HG03103 (cell line): ENCODE measurements around the gene RACK1.
"Not testable (repeated sequence)": the region's sequence is repeated elsewhere in the genome, so short reads cannot be mapped to it uniquely, and the experiment has no call there.

ENCODE experiments used
- ATAC-seq: cut with Tn5 transposase; IDR thresholded peaks from one replicate; pipeline ENCODE4 v1.9.1; 2021; ENCODE audit warnings: low read depth; ENCODE audit not compliant: unreplicated experiment

Gene RACK1

DNA sequence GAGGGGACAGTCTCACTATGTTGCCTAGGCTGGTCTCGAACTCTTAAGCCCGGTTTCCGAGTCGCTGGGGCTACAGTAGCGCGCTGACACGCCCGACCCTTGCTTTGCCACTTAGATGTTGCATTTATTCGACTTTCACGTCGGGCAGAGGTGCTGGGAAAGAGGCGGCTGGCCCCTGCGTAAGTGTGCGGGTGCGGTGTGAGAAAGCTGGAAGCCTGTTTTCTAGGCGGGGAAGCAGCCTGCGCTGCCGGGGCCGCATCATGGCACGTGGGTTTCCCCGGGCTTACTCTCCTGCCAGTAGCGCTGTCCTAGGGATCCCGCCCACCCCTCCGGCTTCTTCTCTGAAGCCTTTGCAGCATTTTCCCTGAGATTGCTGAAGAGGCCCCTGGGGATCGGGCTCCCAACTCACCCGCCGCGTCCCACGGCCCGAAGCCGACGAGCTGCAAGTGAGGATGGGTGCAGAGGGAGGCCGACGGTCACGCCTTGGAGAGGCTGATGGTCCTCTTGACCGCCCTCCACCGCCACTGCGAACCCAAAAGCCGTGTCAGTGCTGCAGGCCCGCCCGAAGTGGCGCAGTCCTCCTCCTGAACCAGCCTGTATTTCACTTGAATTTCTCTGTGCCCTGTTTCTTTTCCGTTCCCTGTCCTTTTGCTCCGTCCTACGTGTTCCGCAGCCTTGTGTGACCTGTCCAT lies 26.4 kb downstream of the RACK1 start:
- ATAC-seq = no peak

DNA sequence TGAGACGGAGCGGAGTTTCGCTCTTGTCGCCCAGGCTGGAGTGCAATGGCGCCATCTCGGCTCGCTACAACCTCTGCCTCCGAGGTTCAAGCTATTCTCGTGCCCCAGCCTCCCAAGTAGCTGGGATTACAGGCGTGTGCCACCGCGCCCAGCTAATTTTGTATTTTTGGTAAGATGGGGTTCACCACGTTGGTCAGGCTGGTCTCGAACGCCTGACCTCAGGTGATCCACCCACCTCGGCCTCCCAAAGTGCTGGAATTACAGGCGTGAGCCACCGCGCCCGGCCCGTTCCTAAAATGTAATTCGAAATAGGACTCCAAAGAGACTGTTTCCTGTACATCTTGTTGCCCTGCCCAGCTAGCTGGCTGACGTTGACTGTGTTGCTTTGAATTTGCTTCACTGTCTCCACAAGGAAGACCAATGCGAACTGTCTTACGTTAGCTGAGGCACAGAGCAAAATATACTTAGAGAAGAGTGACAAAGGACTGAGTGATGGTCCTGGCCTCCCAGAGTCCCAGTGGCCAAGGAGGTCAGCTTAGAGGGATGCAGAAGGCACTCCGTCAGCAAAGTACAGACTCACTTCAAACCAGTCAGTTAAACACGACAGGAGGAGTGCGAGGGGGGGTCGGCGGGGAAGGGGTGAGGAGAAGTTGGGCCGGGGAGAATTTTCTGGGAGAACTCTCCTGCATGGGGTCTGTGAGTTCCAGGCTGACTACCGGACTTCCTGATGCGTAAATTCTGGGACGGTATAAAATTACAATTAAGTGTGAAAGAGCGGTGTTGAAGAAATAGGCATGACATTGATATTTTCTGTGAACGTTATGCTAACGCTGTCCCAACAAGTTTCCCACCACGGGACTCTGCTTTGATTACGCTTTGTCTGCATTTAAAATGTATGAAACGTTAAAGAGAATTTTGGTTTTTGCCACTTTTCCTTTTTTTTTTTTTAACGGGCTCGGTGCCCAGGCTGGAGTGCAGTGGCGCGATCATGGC lies 27.4 kb downstream of the RACK1 start:
- no peak for ATAC-seq

DNA sequence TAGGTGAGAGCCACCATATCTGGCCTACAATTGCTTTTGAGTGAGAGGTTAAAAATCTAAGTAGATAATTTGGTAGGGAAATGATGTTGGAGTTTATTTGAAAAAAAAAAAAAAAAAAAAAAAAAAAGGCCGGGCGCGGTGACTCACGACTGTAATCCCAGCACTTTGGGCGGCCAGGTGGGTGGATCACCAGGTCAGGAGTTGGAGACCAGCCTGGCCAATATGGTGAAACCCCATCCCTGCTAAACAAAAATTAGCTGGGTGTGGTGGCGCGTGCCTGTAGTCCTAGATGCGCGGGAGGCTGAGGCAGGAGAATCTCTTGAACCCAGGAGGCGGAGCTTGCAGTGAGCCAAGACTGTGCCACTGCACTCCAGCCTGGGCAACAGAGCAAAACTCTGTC lies 29.5 kb downstream of the RACK1 start:
- not testable (repeated sequence) for ATAC-seq

DNA sequence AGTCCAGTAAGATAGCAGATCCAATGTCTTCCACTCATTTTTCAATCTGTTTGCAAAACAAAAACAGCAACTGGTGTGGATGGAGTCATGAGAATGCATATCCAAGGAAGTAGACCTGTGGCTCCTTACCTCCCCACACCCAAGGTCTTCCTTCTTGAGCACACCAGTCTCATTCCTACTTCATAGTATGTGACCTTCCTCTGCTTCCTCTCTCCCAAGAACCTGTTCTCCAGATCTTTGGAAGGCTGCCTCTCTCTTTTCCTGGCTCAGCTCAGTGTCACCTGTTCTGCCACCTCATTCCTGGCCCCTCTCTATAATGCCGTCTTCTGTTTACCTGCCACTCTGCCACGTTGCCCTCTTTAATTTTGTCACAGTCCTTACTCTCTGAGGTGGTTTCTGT lies 30.8 kb downstream of the RACK1 start:
- no peak for ATAC-seq

DNA sequence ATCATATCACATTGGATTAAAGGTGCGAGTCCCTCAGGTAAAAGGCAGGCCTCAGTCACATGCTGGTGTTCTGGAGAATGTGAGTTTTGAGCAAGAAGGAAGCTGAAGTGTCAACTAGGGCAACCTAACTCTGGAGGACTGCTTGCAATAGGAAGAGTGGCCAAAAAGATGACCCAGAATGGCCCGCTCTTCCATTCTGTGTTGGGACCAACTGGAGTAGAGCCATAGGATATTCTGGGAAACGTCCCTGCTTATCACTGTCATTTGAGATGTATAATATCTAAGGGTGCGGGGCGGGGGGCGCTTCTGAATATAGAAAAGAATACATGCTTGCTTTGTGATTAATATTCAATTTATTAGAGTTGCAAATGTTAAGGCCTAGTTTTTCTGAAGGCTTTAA lies 31.6 kb downstream of the RACK1 start:
- ATAC-seq = no peak

DNA sequence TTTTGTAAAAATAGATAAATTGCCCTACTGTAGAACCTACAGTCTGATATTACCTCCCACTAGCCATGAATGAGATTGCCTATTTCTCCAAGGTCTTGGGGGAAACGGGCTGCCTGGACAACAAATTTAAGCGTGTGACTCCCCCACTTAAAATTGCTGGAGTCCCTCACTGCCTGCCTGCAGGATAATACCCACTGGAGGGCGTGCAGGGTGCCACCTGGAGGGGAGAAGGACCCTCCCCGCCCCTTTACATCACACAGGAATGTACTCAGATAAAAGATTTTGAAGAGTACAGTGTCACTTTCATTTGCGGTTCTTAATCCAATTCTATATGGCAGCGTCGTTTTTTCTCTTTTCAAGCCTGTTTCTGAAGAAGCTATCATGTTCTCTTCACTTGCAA lies 32.5 kb downstream of the RACK1 start:
- no peak for ATAC-seq

DNA sequence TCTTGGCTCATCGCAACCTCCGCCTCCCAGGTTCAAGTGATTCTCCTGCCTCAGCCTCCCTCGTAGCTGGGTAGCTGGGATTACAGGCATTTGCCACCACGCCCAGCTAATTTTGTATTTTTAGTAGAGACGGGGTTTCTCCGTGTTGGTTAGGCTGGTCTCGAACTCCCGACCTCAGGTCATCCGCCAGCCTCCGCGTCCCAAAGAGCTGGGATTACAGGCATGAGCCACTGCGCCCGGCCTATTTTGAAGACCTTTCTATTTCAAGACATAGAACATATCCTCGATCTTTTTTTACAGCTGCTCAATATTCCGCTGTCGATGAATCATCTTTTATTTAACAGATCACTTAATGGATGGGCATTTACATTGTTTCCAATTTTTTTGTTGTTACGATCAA lies 33.0 kb downstream of the RACK1 start:
- not testable (repeated sequence) for ATAC-seq

DNA sequence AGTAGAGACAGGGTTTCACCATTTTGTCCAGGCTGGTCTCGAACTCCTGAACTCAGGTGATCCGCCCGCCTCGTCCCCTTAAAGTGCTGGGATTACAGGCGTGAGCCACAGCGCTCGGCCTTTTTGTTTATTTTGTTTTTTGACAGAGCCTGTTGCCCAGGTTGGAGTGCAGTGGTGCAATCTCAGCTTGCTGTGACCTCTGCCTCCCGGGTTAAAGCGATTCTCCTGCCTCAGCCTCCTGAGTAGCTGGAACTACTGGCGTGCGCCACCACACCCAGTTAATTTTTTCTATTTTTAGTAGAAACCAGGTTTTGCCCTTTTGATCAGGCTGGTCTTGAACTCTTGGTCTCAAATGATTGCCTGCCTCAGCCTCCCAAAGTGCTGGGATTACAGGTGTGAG lies 33.6 kb downstream of the RACK1 start:
- not testable (repeated sequence) for ATAC-seq

DNA sequence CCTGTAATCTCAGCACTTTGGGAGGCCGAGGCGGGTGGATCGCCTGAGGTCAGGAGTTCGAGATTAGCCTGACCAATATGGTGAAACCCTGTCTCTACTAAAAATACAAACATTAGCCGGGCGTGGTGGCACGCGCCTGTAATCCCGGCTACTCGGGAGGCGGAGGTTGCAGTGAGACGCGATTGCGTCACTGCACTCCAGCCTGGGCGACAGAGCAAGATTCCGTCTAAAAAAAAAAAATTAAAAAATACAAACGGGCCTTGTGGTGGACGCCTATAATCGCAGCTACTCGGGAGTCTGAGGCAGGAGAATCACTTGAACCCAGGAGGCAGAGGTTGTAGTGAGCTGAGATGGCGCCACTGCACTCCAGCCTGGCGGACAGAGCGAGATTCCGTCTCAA lies 34.7 kb downstream of the RACK1 start:
- not testable (repeated sequence) for ATAC-seq

DNA sequence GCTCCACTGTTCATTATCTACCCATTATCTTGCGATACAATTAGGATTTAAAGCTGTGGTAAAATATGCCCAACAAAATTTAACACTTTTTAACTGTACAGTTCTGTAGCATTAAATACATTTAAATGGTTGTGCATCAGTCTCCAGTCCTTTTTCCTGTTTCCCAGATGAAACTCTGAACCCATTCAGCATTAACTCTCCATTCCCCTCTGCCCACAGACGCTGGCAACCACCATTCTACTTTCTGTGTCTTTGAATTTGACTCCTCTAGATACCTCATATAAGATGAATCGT lies 35.8 kb downstream of the RACK1 start:
- no peak for ATAC-seq

DNA sequence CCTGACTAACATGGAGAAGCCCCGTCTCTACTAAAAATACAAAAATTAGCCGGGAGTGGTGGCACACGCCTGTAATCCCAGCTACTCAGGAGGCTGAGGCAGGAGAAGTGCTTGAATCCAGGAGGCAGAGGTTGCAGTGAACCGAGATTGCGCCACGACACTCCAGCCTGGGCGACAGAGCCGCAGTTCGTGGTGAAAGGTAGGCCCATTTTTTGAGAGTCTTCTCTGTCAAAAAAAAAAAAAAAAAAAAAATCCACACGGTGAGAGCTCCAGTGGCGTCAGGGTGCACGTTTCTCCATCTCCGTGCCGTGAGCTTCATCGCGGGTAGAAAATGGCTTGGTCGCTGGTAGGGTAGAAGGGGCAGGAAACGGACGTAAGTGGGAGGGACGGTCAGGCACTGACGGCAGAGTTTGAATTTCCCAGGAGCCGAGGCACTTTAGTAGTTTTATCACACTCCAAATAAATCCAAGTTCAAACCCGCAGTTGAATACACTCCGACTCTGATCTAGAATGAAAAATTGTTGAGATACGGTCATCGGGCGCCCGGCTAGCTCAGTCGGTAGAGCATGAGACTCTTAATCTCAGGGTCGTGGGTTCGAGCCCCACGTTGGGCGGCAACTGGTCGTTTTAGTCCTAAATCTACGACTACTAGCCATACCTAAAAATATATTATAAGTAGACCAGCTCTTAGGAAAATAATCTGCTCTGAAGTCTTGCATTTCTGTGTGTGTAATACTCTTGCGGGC lies 36.3 kb downstream of the RACK1 start:
- ATAC-seq = peak; percentile 32

DNA sequence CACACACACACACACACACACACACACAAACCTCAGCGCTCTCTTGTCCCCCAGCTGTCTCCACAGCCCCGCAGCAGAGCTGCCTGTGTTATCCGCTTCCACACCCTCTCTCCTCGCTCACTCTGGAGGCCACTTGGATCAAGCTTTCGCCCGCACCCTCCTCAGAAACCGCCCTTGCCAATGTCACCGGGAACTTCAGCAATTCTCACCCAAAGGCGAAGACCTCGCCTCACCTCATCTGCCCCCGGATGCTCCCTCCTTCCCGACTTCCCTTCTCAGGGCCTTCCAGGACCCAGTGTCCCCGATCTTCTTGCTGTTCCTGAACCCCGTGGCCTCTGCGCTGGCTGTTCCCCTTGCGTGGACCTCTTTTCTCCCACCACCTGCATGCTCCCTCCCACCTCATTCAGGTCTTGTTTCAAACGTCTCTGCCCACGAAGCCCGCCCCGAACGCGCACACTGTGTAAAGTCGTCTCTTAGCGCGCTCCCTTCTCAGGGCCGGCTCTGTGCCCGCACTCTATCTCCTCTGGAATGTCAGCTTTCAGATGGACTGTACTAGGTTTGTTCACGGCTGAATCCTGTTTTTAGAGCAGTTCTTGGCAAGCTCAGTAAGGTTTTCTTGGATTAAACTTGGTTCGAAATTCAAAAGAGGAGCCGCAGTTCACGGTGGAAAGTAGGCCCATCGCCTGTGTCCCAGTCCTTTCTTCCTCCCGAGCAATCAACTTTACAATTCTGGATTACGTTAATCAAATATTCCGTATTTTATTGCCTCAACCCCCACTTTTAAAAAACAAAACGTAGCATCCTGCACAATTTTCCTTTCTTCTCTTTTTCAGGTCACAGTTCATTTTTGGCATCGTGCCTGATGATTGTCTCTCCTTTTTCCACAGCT lies 37.7 kb downstream of the RACK1 start:
- no peak for ATAC-seq

DNA sequence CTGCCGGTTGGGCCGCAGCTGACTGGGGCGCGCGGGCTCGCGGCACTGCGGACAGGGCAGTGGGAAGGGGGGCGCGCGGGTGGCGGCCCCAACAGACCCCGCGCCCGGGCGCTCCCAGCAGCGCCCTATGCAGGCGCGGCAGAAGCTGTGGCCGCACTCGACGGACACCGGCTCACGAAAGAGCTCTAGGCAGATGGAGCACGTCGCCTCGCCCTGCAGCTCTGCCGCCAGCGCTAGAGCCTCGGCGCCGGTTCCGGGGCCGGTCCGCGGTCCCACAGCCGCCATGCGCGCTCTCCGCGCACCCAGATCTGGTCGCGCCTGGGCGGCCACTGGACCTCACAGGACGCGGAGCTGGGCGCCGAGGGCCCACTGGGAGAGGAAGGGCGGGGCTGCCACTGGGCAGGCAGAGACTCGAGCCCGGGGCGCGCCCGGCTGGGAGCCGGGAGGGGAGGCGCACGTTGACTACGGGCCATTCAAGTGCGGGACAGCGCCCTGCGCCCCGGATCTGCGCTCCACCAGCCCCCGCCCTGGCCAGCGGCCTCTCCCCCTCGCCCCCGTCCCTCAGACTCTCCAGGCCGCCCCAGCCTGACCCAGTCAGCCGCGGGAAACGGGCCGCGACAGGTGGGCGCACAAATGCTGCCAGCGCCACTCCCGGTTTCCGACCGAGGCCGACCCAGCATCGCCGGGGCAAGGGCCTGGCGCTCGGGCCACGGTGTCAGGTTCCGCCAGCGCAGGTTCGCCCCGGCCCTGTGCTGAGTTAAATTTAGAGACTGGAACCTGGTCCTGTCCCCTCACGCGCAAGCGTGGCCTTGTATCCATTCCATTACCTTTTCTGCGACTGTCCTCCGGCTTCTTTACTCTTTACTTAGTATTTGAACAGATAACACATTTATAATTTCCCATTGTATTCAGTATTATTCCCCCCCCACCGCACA lies 38.6 kb downstream of the RACK1 start, which contains the start of gene TRIM7:
TRIM7 (minus strand) TSS at position 371 of the 935 bp plus-strand sequence; CDS start at position 285, 86 bp downstream.
- ATAC-seq = no peak

DNA sequence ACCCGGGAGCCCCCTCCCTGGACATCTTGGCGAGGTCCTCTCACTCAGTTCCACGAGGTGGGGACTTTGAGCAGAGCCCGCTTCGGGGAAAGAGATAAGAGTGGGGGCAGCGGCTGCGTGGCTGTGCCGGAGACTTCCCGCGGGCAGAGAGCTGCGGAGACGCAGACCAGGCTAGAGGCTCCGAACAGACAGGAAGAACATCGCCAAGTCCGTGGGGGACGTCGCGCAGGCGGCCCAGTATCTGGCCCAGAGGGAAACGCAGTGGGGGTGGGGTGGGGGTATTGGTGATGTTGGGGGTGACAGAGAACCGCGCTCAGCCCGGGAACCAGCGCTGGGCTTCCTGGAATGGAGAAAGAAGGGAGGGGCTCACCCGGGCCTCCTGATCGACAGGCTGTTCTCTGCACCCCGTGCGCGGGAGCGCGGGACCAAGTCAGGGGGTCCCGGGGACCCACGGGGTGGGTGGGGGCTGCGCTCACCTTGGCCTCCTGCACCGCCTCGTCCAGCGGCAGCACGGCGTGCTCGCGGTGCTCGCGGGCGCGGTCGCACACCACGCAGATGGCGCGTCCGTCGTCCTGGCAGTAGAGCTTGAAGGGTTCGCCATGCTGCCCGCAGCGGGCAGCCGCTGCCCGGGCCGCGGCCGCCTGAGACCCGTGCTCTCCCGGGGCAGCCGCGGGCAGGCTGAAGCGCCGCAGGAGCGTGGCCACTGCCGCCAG lies 39.4 kb downstream of the RACK1 start:
- no peak for ATAC-seq

DNA sequence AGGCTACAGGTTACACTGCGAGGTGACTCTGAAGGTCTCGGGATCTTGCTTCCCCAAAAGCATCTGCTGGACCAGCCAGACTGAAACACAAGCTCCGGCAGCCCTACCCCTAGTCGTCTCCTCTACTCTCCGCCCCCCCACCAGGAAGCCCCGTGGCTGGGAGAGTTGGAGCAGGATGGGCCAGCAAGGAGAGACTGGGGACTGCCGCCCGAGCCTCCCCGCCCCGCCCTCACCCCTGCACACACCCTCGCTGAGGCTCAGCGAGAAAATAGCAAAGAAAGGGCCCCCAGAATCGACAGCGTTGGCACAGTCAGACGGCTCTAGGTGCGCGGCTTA lies 40.0 kb downstream of the RACK1 start:
- no peak for ATAC-seq

DNA sequence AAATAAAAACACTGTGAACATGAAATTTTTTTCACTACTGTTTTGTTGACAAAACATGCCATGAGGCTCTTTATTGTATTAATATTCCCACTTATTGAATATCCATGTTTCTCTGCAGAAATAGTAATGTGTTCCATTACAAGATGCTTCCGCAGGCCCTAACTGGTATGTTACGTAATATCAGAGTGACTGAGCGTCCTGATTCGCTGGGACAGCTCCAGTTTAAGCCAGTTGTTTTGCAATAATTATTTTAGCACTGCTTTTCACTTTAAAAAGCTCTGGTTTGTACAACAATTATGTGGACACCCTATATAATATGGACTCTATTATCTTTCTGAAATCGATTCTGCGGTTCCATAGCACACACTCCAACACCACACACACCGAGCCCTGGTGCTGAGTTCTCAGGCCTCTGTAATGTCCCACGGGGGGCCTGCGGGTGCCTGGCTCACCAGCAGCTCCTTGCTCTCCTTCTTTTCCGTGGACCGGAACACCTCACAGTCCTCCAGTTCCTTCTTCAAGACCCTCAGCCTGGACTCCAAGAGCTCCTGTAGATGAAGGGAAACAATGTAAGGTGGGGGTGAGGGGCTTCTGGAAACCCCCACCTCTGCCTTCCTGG lies 40.5 kb downstream of the RACK1 start:
- ATAC-seq = no peak

DNA sequence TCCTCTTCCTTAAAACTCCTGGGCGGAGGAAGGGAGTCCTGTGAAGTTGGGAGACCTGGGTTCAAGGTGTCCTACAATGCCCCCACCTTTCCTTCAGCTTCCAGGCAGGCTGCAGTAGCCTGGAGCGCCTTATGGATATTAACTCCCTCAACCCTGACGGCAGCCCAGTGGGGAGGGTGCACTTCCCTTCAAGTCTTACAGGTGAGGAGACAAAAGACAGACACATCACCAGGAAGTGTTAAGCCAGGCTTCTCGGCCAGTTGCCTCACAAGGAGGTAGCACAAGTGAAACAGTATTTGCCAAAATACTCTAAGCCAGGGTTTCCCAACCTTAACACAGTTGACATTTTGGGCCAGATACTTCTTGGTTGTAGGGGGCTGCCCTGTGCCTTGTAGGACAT lies 42.9 kb downstream of the RACK1 start:
- no peak for ATAC-seq
